ENCODE data around the gene BRD3.

- TF ChIP-seq, protein P1, sequence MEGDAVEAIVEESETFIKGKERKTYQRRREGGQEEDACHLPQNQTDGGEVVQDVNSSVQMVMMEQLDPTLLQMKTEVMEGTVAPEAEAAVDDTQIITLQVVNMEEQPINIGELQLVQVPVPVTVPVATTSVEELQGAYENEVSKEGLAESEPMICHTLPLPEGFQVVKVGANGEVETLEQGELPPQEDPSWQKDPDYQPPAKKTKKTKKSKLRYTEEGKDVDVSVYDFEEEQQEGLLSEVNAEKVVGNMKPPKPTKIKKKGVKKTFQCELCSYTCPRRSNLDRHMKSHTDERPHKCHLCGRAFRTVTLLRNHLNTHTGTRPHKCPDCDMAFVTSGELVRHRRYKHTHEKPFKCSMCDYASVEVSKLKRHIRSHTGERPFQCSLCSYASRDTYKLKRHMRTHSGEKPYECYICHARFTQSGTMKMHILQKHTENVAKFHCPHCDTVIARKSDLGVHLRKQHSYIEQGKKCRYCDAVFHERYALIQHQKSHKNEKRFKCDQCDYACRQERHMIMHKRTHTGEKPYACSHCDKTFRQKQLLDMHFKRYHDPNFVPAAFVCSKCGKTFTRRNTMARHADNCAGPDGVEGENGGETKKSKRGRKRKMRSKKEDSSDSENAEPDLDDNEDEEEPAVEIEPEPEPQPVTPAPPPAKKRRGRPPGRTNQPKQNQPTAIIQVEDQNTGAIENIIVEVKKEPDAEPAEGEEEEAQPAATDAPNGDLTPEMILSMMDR (IDR thresholded peaks at IDR 0.05), result no peak
- TF ChIP-seq POLR2A (IDR thresholded peaks at IDR 0.05), result no peak
These were observed 8.8 kb upstream of the BRD3 start for GRCh38 chr9:134076644-134077043.

All from adrenal gland (tissue), 5 donors.